ENCODE measurements around the gene DTNB. TPM values are rescaled to one million over a fixed set of nuclear protein-coding genes. Genes with fewer than 3 reads are reported as not detected.

The DTNB gene
- total and polyA plus RNA-seq, 2 donors (not counting 3 experiments of a cell fraction or from before 2014, with no cell fraction given): 11.5 to 17.0 TPM

DNA sequence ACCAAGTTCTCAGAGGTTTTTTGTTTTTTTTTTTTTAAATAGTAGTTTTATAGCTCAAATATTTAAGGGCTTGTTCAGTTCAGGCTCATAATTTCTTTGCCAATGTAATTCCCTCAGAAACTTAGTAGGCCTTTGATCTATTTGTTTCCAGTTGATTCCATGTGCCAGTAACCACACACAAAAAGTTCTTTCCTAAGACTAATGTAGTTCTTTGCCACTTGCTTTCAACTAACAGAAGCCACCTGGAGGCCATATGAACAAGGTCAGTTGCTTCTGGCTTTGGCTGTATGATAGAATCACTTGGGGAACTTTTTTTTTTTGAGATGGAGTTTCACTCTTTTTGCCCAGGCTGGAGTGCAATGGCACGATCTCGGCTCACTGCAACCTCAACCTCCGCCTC is 100.7 kb downstream of the DTNB start:
- intact Hi-C loops (cut with micrococcal nuclease): no loop called here
- no peaks in the 10 kb centered on the region for H3K9me1 ChIP-seq (replicated peaks; ENCODE audit: control insufficient read depth, extremely low read depth, insufficient read depth, low read length)
- CTCF ChIA-PET: interaction anchor here (0.6 kb wide), 1 partner anchor 11 kb away, joined by 3 read pairs; no protein-coding TSS in a partner anchor

More for the DNA sequence above, 100.7 kb downstream of the DTNB start:
- Histone ChIP-seq H3K36me3 (ENCODE audit: control insufficient read depth in 2 of 2, extremely low read depth in 1 of 2, insufficient read depth in 2 of 2, low read length in 2 of 2) (no peaks in the 10 kb centered on the region), H3K9me3 (replicated peaks; ENCODE audit: control insufficient read depth, insufficient read depth, low read length) (no peaks in the 10 kb centered on the region), H3K4me1 (ENCODE audit: control insufficient read depth, extremely low read depth, insufficient read depth, low read length) (peaks cover 10% of the 10 kb centered on the region), H3K27me3 (ENCODE audit: control insufficient read depth in 2 of 2, insufficient read depth in 2 of 2, low read length in 2 of 2) (no peaks in the 10 kb centered on the region), H2AFZ (ENCODE audit: low read depth, low read length) (no peak overlapping the region), H4K20me1 (replicated peaks; ENCODE audit: control insufficient read depth, extremely low read depth, insufficient read depth, low read length) (no peaks in the 10 kb centered on the region), H3K4me2 (ENCODE audit: insufficient read depth, low read length) (no peak overlapping the region), H3K4me3 (replicated peaks in 1 of 3; ENCODE audit: insufficient read depth in 1 of 3, low read depth in 1 of 3, low read length in 3 of 3) (no peak overlapping the region), H3K79me2 (ENCODE audit: control insufficient read depth, insufficient read depth, low read length) (no peaks in the 10 kb centered on the region), H3K27ac (ENCODE audit: insufficient read depth, low read depth, low read length) (no peak overlapping the region), H3K9ac (replicated peaks; ENCODE audit: extremely low read depth, insufficient read depth, low read length) (no peak overlapping the region)
- POLR2A ChIA-PET: no interaction called here
- TF ChIP-seq FOS (IDR thresholded peaks at IDR 0.05; ENCODE audit: borderline replicate concordance, insufficient read depth, low read length): no peak
- TF ChIP-seq, protein P1, sequence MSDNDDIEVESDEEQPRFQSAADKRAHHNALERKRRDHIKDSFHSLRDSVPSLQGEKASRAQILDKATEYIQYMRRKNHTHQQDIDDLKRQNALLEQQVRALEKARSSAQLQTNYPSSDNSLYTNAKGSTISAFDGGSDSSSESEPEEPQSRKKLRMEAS (IDR thresholded peaks at IDR 0.05; ENCODE audit: insufficient read depth, insufficient read length): no peak
- TF ChIP-seq POLR2AphosphoS5 (IDR thresholded peaks at IDR 0.05; ENCODE audit: insufficient read depth, low read depth, low read length): no peak
- TF ChIP-seq EZH2 (IDR thresholded peaks at IDR 0.05; ENCODE audit: borderline replicate concordance, low read depth, low read length, severe bottlenecking): no peak
- no peak for TF ChIP-seq MYC (IDR thresholded peaks at IDR 0.05; ENCODE audit: low read depth, low read length)
- TF ChIP-seq POLR2A (IDR thresholded peaks at IDR 0.05; ENCODE audit: low read depth, low read length): no peak
- no peak for TF ChIP-seq JUN (IDR thresholded peaks at IDR 0.05; ENCODE audit: borderline replicate concordance, insufficient read depth, insufficient read length, low read depth)
- TF ChIP-seq GATA2 (IDR thresholded peaks at IDR 0.05; ENCODE audit: insufficient read depth, insufficient read length, low read depth, low read length): no peak
- TF ChIP-seq, protein P2, sequence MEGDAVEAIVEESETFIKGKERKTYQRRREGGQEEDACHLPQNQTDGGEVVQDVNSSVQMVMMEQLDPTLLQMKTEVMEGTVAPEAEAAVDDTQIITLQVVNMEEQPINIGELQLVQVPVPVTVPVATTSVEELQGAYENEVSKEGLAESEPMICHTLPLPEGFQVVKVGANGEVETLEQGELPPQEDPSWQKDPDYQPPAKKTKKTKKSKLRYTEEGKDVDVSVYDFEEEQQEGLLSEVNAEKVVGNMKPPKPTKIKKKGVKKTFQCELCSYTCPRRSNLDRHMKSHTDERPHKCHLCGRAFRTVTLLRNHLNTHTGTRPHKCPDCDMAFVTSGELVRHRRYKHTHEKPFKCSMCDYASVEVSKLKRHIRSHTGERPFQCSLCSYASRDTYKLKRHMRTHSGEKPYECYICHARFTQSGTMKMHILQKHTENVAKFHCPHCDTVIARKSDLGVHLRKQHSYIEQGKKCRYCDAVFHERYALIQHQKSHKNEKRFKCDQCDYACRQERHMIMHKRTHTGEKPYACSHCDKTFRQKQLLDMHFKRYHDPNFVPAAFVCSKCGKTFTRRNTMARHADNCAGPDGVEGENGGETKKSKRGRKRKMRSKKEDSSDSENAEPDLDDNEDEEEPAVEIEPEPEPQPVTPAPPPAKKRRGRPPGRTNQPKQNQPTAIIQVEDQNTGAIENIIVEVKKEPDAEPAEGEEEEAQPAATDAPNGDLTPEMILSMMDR (IDR thresholded peaks at IDR 0.05; ENCODE audit: extremely low read depth in 1 of 2, insufficient read depth in 1 of 2, low read depth in 1 of 2, low read length in 2 of 2): no peak
- DNase-seq (ENCODE audit: low read depth, low spot score) (no peak), FAIRE-seq (no peak)
- BruUV-seq (replicated peaks): no TSS peak
- dilution Hi-C loops (cut with MboI; ENCODE audit: extremely low pct_ligation_motif_present, low sequenced_read_pairs): no loop called here
